ENCODE data around the gene DNHD1.

The DNHD1 gene

DNA sequence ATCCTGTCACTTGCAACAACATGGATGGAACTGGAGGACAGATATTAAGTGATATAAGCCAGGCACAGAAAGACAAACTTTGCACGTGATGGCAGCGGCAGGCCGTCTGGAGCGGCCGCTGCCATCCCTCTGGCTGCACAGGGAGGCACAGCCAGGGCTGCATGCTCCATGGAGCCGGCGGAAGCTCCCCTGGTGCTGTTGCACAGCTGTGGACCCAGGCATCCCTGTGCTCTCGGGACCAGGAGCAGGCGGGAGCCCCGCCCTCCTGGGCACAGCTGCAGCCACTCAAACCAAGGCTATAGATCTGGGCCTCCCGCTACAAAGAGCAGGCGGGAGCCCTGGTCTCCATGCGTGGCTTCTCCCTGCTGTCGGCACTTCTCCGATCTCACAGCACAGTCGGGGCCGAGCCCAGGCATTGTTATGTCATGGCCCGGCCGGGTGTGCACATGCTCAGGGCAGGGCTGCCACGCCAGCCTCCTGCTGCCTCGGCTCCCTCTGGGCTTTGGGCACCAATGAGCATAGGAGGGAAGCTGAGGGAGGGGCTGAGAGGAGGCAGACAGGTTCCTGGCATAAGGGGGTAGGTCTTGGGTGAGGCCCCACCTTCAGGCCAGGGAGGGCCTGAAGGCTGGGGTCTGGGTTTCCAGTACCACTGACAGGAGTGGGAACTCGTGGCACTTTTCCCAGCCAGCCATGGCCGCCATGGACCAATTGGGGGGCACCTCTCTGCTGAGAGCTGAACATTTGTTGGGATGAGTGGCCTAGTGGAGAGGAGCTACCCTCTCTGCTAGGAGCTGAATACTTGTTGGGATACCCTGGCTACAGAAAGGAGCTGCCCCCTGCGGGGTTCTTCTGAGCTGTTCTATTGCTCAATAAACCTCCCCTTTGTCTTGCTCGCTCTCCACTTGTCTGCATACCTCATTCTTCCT, 89.6 kb downstream of the DNHD1 start:
- TF ChIP-seq CEBPB (IDR thresholded peaks at IDR 0.05) (peak; percentile 20; the same call in 1 of the 2 replicates), MAX (IDR thresholded peaks at IDR 0.05) (peak; percentile 77; the same call in 1 of the 2 replicates), YY1 (IDR thresholded peaks at IDR 0.05; ENCODE audit: low read depth) (no peak), EP300 (IDR thresholded peaks at IDR 0.05; ENCODE audit: borderline replicate concordance) (no peak), TCF12 (IDR thresholded peaks at IDR 0.05; ENCODE audit: low read depth) (peak; percentile 43; the same call in 1 of the 2 replicates)

DNA sequence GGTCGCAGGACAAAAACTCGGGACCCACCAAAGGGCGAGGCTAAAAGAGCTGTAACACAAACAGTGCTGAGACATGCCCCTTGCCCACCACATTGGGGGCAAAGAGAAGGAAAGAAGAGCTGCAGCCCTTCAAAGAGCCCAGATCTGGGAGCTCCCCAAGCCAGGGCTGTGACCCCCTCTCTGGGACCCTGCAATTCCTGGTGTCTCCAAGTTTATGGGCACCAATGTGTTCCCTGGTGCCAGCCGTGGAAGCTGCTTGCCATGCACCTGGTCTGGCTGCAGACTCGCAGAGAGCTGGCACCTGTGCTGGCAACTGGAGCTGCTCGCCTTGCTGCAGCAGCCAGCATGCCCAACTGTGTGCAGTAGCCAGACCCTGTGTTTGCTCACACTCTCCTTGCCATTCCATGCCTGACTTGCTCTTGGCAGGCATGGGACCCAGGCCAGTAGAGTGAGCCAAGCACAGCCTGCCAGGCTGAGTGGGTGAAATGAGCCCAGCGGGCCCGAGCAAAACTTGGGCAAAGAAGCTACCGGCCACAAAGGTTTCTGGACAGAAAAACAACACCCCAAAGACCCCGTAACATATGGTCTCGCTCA, 90.4 kb downstream of the DNHD1 start:
- no peak for TF ChIP-seq EGR1 (IDR thresholded peaks at IDR 0.05)
- TF ChIP-seq, protein P1, sequence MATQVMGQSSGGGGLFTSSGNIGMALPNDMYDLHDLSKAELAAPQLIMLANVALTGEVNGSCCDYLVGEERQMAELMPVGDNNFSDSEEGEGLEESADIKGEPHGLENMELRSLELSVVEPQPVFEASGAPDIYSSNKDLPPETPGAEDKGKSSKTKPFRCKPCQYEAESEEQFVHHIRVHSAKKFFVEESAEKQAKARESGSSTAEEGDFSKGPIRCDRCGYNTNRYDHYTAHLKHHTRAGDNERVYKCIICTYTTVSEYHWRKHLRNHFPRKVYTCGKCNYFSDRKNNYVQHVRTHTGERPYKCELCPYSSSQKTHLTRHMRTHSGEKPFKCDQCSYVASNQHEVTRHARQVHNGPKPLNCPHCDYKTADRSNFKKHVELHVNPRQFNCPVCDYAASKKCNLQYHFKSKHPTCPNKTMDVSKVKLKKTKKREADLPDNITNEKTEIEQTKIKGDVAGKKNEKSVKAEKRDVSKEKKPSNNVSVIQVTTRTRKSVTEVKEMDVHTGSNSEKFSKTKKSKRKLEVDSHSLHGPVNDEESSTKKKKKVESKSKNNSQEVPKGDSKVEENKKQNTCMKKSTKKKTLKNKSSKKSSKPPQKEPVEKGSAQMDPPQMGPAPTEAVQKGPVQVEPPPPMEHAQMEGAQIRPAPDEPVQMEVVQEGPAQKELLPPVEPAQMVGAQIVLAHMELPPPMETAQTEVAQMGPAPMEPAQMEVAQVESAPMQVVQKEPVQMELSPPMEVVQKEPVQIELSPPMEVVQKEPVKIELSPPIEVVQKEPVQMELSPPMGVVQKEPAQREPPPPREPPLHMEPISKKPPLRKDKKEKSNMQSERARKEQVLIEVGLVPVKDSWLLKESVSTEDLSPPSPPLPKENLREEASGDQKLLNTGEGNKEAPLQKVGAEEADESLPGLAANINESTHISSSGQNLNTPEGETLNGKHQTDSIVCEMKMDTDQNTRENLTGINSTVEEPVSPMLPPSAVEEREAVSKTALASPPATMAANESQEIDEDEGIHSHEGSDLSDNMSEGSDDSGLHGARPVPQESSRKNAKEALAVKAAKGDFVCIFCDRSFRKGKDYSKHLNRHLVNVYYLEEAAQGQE (IDR thresholded peaks at IDR 0.05; ENCODE audit: low read depth) = no peak
- TF ChIP-seq, protein P2, sequence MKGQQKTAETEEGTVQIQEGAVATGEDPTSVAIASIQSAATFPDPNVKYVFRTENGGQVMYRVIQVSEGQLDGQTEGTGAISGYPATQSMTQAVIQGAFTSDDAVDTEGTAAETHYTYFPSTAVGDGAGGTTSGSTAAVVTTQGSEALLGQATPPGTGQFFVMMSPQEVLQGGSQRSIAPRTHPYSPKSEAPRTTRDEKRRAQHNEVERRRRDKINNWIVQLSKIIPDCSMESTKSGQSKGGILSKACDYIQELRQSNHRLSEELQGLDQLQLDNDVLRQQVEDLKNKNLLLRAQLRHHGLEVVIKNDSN (IDR thresholded peaks at IDR 0.05) = no peak
- TF ChIP-seq EP300 (IDR thresholded peaks at IDR 0.05; ENCODE audit: borderline replicate concordance) = no peak
- no peak for TF ChIP-seq CREB1 (IDR thresholded peaks at IDR 0.05; ENCODE audit: low read depth)
- no peak for TF ChIP-seq TEAD4 (IDR thresholded peaks at IDR 0.05)
- no peak for TF ChIP-seq TCF12 (IDR thresholded peaks at IDR 0.05; ENCODE audit: low read depth)
- TF ChIP-seq ZBTB7A (IDR thresholded peaks at IDR 0.05; ENCODE audit: low read depth) = no peak
- no peak for TF ChIP-seq FOXM1 (IDR thresholded peaks at IDR 0.05; ENCODE audit: borderline replicate concordance, low read depth)
- TF ChIP-seq YY1 (IDR thresholded peaks at IDR 0.05; ENCODE audit: low read depth) = no peak
- no peak for TF ChIP-seq MAX (IDR thresholded peaks at IDR 0.05)
- no peak for TF ChIP-seq NFIC (IDR thresholded peaks at IDR 0.05)
- TF ChIP-seq TAF1 (IDR thresholded peaks at IDR 0.05; ENCODE audit: low read depth) = no peak
- no peak for TF ChIP-seq CEBPB (IDR thresholded peaks at IDR 0.05)
- TF ChIP-seq RAD21 (IDR thresholded peaks at IDR 0.05; ENCODE audit: low read depth) = no peak

GRCh38 chr11:6588018-6588417, 90.9 kb downstream of the DNHD1 start:
- TF ChIP-seq, protein P2 (IDR thresholded peaks at IDR 0.05) = no peak
- TF ChIP-seq CEBPB (IDR thresholded peaks at IDR 0.05) (no peak), RAD21 (IDR thresholded peaks at IDR 0.05; ENCODE audit: low read depth) (no peak), NFIC (IDR thresholded peaks at IDR 0.05) (no peak), CREB1 (IDR thresholded peaks at IDR 0.05; ENCODE audit: low read depth) (no peak), EP300 (IDR thresholded peaks at IDR 0.05; ENCODE audit: borderline replicate concordance) (no peak), FOXM1 (IDR thresholded peaks at IDR 0.05; ENCODE audit: borderline replicate concordance, low read depth) (no peak), TCF12 (IDR thresholded peaks at IDR 0.05; ENCODE audit: low read depth) (no peak)
- TF ChIP-seq, protein P1 (IDR thresholded peaks at IDR 0.05; ENCODE audit: low read depth) = no peak

GRCh38 chr11:6594142-6594768, 97.2 kb downstream of the DNHD1 start:
- no peak for TF ChIP-seq NFIC (IDR thresholded peaks at IDR 0.05)
- no peak for TF ChIP-seq MAX (IDR thresholded peaks at IDR 0.05)
- TF ChIP-seq EP300 (IDR thresholded peaks at IDR 0.05; ENCODE audit: borderline replicate concordance) = no peak
- no peak for TF ChIP-seq CEBPB (IDR thresholded peaks at IDR 0.05)
- TF ChIP-seq RAD21 (IDR thresholded peaks at IDR 0.05; ENCODE audit: low read depth) = no peak
- TF ChIP-seq, protein P2 (IDR thresholded peaks at IDR 0.05) = no peak
- no peak for TF ChIP-seq TCF12 (IDR thresholded peaks at IDR 0.05; ENCODE audit: low read depth)
- no peak for TF ChIP-seq TAF1 (IDR thresholded peaks at IDR 0.05; ENCODE audit: low read depth)
- no peak for TF ChIP-seq CREB1 (IDR thresholded peaks at IDR 0.05; ENCODE audit: low read depth)
- TF ChIP-seq YY1 (IDR thresholded peaks at IDR 0.05; ENCODE audit: low read depth) = no peak

All from Ishikawa (cell line).